HUDEP-2 (cell line): ENCODE measurements around the gene TMEM158.

Experiments used
- DNase-seq, 76 experiments: peaks; one replicate each; lab custom pipeline; 2025; ENCODE audit not compliant: unreplicated experiment in 76 of 76; lab: John Stamatoyannopoulos, UW

The TMEM158 gene

GRCh38 chr3:45207446-45207845, 18.6 kb downstream of the TMEM158 start:
- no peak for DNase-seq

GRCh38 chr3:45205126-45205525, 21.0 kb downstream of the TMEM158 start:
- no peak for DNase-seq

GRCh38 chr3:45204136-45204535, 22.0 kb downstream of the TMEM158 start:
- DNase-seq: no peak

- no peak for DNase-seq
These were observed 26.0 kb downstream of the TMEM158 start for GRCh38 chr3:45199837-45200648.

- DNase-seq: no peak
These were observed 27.5 kb downstream of the TMEM158 start for GRCh38 chr3:45198264-45199260.

GRCh38 chr3:45194791-45195190, 31.3 kb downstream of the TMEM158 start:
- DNase-seq: no peak

GRCh38 chr3:45191924-45192417, 34.1 kb downstream of the TMEM158 start:
- no peak for DNase-seq

GRCh38 chr3:45191424-45191823, 34.7 kb downstream of the TMEM158 start:
- no peak for DNase-seq

GRCh38 chr3:45188719-45189659, 37.1 kb downstream of the TMEM158 start:
- no peak for DNase-seq

GRCh38 chr3:45187694-45188141, 38.4 kb downstream of the TMEM158 start:
- DNase-seq: no peak

- no peak for DNase-seq
These were observed 39.2 kb downstream of the TMEM158 start for GRCh38 chr3:45186871-45187270.

GRCh38 chr3:45185461-45185860, 40.6 kb downstream of the TMEM158 start:
- no peak for DNase-seq

- no peak for DNase-seq
These were observed 41.0 kb downstream of the TMEM158 start for GRCh38 chr3:45185052-45185451.

- no peak for DNase-seq
These were observed 42.2 kb downstream of the TMEM158 start for GRCh38 chr3:45183872-45184262.

GRCh38 chr3:45182915-45183871, 42.9 kb downstream of the TMEM158 start:
- no peak for DNase-seq

GRCh38 chr3:45181496-45181895, 44.6 kb downstream of the TMEM158 start:
- no peak for DNase-seq

GRCh38 chr3:45180899-45181298, 45.2 kb downstream of the TMEM158 start:
- no peak for DNase-seq

- DNase-seq: no peak
These were observed 46.0 kb downstream of the TMEM158 start for GRCh38 chr3:45180051-45180450.

GRCh38 chr3:45179163-45179562, 46.9 kb downstream of the TMEM158 start:
- no peak for DNase-seq
